Measurements from ENCODE around the gene TFPI2. TPM values are rescaled to one million over a fixed set of nuclear protein-coding genes. Genes with fewer than 3 reads are reported as not detected.

TFPI2 gene
- total RNA-seq, 2 donors from 2014 or later: not detected

- H3K4me1 Mint-ChIP-seq (ENCODE audit: low read depth in 2 of 2): no peaks in the 10 kb centered on the region
- ATAC-seq (no peak), DNase-seq (ENCODE audit: low spot score) (no peak)
- H3K36me3 Mint-ChIP-seq: no peaks in the 10 kb centered on the region
- peaks cover 6 to 9% of the 10 kb centered on the region in 2 donors for H3K27me3 Mint-ChIP-seq
- H3K9me3 Mint-ChIP-seq: no peaks in the 10 kb centered on the region
- H3K27ac Mint-ChIP-seq: no peak overlapping the region
- H3K4me3 Mint-ChIP-seq: no peak overlapping the region
Observed at GRCh38 chr7:93861325-93861949, 29.1 kb downstream of the TFPI2 start.

- DNase-seq (ENCODE audit: low spot score): no peak
- no peak for ATAC-seq
Observed at GRCh38 chr7:93860261-93860660, 30.3 kb downstream of the TFPI2 start.

DNA sequence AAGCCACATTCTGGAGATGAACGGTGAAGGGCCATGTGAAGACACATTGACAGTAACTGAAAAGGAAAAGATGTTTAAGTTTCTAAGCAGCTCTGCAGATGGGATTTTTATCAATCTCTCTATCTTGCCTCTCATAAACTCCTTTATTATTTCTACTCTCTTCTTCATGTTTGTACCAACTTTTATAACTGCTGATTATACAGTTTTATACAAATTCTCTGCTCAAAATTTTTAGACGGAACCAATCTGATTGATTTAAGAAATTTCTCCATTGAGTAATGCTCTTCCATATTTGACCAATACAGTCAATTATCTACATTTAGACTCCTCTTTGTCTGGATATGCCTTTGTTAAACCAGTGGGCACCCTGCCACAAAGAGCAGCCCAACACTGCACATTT lies 31.7 kb downstream of the TFPI2 start:
- Mint-ChIP-seq H3K4me3 (no peak overlapping the region), H3K27ac (no peak overlapping the region), H3K9me3 (no peaks in the 10 kb centered on the region), H3K36me3 (no peaks in the 10 kb centered on the region), H3K4me1 (ENCODE audit: low read depth in 2 of 2) (no peaks in the 10 kb centered on the region), H3K27me3 (peaks cover 9 to 17% of the 10 kb centered on the region in 2 donors)
- no peak for DNase-seq (ENCODE audit: low spot score)
- ATAC-seq: no peak

More at GRCh38 chr7:93860261-93860660, 30.3 kb downstream of the TFPI2 start:
- Mint-ChIP-seq H3K9me3 (no peaks in the 10 kb centered on the region), H3K4me1 (ENCODE audit: low read depth in 2 of 2) (no peaks in the 10 kb centered on the region), H3K36me3 (no peaks in the 10 kb centered on the region), H3K27me3 (peaks cover 9 to 12% of the 10 kb centered on the region in 2 donors), H3K4me3 (no peak overlapping the region), H3K27ac (no peak overlapping the region)

- Mint-ChIP-seq H3K4me3 (no peak overlapping the region), H3K36me3 (no peaks in the 10 kb centered on the region), H3K9me3 (no peaks in the 10 kb centered on the region)
Observed at GRCh38 chr7:93856323-93856722, 34.2 kb downstream of the TFPI2 start.

GRCh38 chr7:93855797-93856196 lies 34.8 kb downstream of the TFPI2 start:
- Mint-ChIP-seq H3K9me3 (no peaks in the 10 kb centered on the region), H3K27ac (no peak overlapping the region), H3K36me3 (no peaks in the 10 kb centered on the region), H3K4me1 (ENCODE audit: low read depth in 2 of 2) (no peaks in the 10 kb centered on the region), H3K27me3 (peaks cover 10 to 23% of the 10 kb centered on the region in 2 donors), H3K4me3 (no peak overlapping the region)
- no peak for ATAC-seq
- DNase-seq (ENCODE audit: low spot score): no peak

More at GRCh38 chr7:93856323-93856722, 34.2 kb downstream of the TFPI2 start:
- ATAC-seq (peak in 1 of 2 donors; percentile 27), DNase-seq (ENCODE audit: low spot score) (no peak)
- H3K27me3 Mint-ChIP-seq: peaks cover 10 to 21% of the 10 kb centered on the region in 2 donors
- H3K4me1 Mint-ChIP-seq (ENCODE audit: low read depth in 2 of 2): no peaks in the 10 kb centered on the region
- H3K27ac Mint-ChIP-seq: no peak overlapping the region

DNA sequence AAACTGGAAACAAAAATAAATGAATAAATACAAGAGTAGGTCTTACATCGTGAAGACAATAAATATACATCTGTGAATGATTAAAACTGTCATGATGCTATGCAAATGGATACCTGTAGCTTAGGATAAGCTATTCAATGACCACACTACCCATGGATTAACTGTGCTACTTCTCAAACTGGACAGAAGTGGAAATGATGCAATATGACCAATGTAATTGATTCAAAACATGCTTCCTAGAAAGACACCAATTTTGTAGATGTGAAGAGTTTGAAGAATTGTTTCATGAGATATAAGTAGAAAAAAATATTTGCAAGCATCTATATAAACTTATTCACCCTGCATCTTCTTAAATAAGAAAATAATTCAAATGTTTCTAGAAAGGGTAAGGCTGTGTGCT lies 36.1 kb downstream of the TFPI2 start:
- H3K27ac Mint-ChIP-seq: no peak overlapping the region
- H3K36me3 Mint-ChIP-seq: no peaks in the 10 kb centered on the region
- peaks cover 6 to 19% of the 10 kb centered on the region in 2 donors for H3K27me3 Mint-ChIP-seq
- DNase-seq (ENCODE audit: low spot score): no peak
- H3K4me3 Mint-ChIP-seq: no peak overlapping the region
- H3K4me1 Mint-ChIP-seq (ENCODE audit: low read depth in 2 of 2): no peaks in the 10 kb centered on the region
- no peaks in the 10 kb centered on the region for H3K9me3 Mint-ChIP-seq
- ATAC-seq: no peak

GRCh38 chr7:93851536-93851935 lies 39.0 kb downstream of the TFPI2 start:
- no peaks in the 10 kb centered on the region for H3K36me3 Mint-ChIP-seq
- H3K9me3 Mint-ChIP-seq: peaks cover 3% of the 10 kb centered on the region
- H3K27me3 Mint-ChIP-seq: peaks cover 5 to 25% of the 10 kb centered on the region in 2 donors
- no peak overlapping the region for H3K4me3 Mint-ChIP-seq
- no peaks in the 10 kb centered on the region for H3K4me1 Mint-ChIP-seq (ENCODE audit: low read depth in 2 of 2)
- no peak overlapping the region for H3K27ac Mint-ChIP-seq
- DNase-seq (ENCODE audit: low spot score) (no peak), ATAC-seq (no peak)

GRCh38 chr7:93843260-93843659 lies 47.3 kb downstream of the TFPI2 start:
- no peaks in the 10 kb centered on the region for H3K9me3 Mint-ChIP-seq
- no peak overlapping the region for H3K4me3 Mint-ChIP-seq
- H3K27me3 Mint-ChIP-seq: peaks cover 3 to 4% of the 10 kb centered on the region in 2 donors
- H3K36me3 Mint-ChIP-seq: no peaks in the 10 kb centered on the region
- DNase-seq (ENCODE audit: low spot score) (no peak), ATAC-seq (no peak)
- no peaks in the 10 kb centered on the region for H3K4me1 Mint-ChIP-seq (ENCODE audit: low read depth in 2 of 2)
- no peak overlapping the region for H3K27ac Mint-ChIP-seq

DNA sequence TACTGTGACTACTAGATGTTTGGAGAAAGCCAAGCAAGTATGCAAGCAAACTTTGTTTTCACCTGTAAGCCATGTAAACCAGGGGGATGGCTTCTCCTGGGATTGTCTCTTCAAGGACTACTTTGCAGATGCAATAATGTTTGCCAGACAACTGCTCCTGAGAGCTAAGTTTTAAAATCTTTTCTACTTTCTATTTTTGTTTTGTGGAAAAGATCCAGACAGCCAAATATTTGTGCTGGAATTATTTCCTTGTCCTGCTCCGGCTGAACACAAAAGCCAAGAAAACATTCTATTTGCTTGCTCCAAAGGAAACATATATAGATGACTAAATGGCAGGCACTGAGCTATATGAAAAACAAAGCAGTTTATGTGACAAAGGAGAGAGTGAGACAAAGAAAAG lies 51.6 kb downstream of the TFPI2 start:
- Mint-ChIP-seq H3K4me1 (ENCODE audit: low read depth in 2 of 2) (no peaks in the 10 kb centered on the region), H3K36me3 (no peaks in the 10 kb centered on the region), H3K9me3 (no peaks in the 10 kb centered on the region), H3K27ac (no peak overlapping the region), H3K27me3 (peaks cover 9 to 20% of the 10 kb centered on the region in 2 donors), H3K4me3 (no peak overlapping the region)
- DNase-seq (ENCODE audit: low spot score) (no peak), ATAC-seq (no peak)

DNA sequence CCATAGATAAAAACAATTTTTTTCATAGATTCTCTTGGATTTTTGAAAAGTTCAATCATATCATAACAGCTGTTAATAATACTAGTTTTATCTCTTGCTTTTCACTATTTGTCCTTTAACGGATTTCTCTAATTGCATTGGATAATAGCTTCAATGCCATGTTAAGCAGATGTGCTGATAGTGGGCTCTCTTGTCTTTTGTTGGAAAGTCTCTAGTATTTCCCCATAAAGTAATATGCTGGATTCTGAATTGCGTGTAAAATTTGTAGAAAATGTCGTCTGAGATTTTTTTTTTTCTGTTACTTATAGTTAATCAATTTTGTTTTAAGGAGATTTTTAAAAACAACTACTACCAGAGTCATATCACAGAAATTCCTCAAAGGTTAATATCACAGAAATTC lies 53.3 kb downstream of the TFPI2 start:
- no peaks in the 10 kb centered on the region for H3K36me3 Mint-ChIP-seq
- H3K9me3 Mint-ChIP-seq: no peaks in the 10 kb centered on the region
- H3K4me3 Mint-ChIP-seq: no peak overlapping the region
- no peak for ATAC-seq
- H3K27me3 Mint-ChIP-seq: peaks cover 9 to 15% of the 10 kb centered on the region in 2 donors
- no peaks in the 10 kb centered on the region for H3K4me1 Mint-ChIP-seq (ENCODE audit: low read depth in 2 of 2)
- DNase-seq (ENCODE audit: low spot score): no peak
- no peak overlapping the region for H3K27ac Mint-ChIP-seq

- ATAC-seq (no peak), DNase-seq (ENCODE audit: low spot score) (no peak)
- Mint-ChIP-seq H3K27me3 (peaks cover 8 to 15% of the 10 kb centered on the region in 2 donors), H3K36me3 (no peaks in the 10 kb centered on the region), H3K4me1 (ENCODE audit: low read depth in 2 of 2) (no peaks in the 10 kb centered on the region), H3K27ac (no peak overlapping the region), H3K4me3 (no peak overlapping the region), H3K9me3 (no peaks in the 10 kb centered on the region)
Observed at GRCh38 chr7:93836116-93836515, 54.4 kb downstream of the TFPI2 start.

DNA sequence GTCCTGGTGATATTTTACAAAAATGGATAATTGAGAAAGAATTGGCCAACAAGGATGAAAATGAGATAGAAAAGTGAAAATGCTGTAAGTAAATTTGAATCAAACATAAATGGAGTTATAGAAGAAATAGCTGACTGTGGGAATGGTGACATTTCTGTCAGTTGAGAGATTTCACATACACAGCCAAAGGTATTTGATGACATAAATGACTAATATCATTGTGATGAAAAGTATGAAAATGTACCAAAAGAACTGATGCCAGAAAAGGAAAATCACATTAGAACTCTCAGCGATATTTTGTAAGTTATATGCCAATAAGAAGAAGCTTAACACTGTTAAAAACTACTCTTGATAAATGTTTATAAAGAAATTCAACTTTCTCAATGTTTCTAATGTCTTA lies 54.9 kb downstream of the TFPI2 start:
- DNase-seq (ENCODE audit: low spot score): no peak
- no peak for ATAC-seq
- H3K36me3 Mint-ChIP-seq: no peaks in the 10 kb centered on the region
- H3K9me3 Mint-ChIP-seq: no peaks in the 10 kb centered on the region
- H3K27ac Mint-ChIP-seq: no peak overlapping the region
- peaks cover 6 to 15% of the 10 kb centered on the region in 2 donors for H3K27me3 Mint-ChIP-seq
- no peaks in the 10 kb centered on the region for H3K4me1 Mint-ChIP-seq (ENCODE audit: low read depth in 2 of 2)
- H3K4me3 Mint-ChIP-seq: no peak overlapping the region

Data from natural killer cell treated with Interleukin-12 subunit alpha and Interleukin-12 subunit beta and Interleukin-15 and Interleukin-18, amount 100 ng/mL, for 72 hours (primary cell).